ENCODE results near the gene LAMA2.

LAMA2 gene

GRCh38 chr6:129475477-129476247 lies 592.7 kb downstream of the LAMA2 start:
- H3K4me3 ChIP-seq (ENCODE audit: low read depth, low read length), result no peak overlapping the region
- TF ChIP-seq CTCF (IDR thresholded peaks at IDR 0.05; ENCODE audit: low read depth, low read length, missing control alignments), result no peak
- in situ Hi-C loops (cut with HindIII; ENCODE audit: low pct_ligation_motif_present, low sequenced_read_pairs), result no loop called here
- no peak for DNase-seq
- no peak overlapping the region for H3K27ac ChIP-seq
- no peaks in the 10 kb centered on the region for H3K27me3 ChIP-seq (replicated peaks)
- H3K36me3 ChIP-seq (replicated peaks), result no peaks in the 10 kb centered on the region

- H3K27ac ChIP-seq, result no peak overlapping the region
- no peak overlapping the region for H3K4me3 ChIP-seq (ENCODE audit: low read depth, low read length)
- in situ Hi-C loops (cut with HindIII; ENCODE audit: low pct_ligation_motif_present, low sequenced_read_pairs), result no loop called here
- no peaks in the 10 kb centered on the region for H3K27me3 ChIP-seq (replicated peaks)
- no peak for TF ChIP-seq CTCF (IDR thresholded peaks at IDR 0.05; ENCODE audit: low read depth, low read length, missing control alignments)
- no peak for DNase-seq
- H3K36me3 ChIP-seq (replicated peaks), result no peaks in the 10 kb centered on the region
These were observed 593.3 kb downstream of the LAMA2 start for GRCh38 chr6:129476248-129476564.

- no peaks in the 10 kb centered on the region for H3K36me3 ChIP-seq (replicated peaks)
- H3K27ac ChIP-seq, result no peak overlapping the region
- H3K27me3 ChIP-seq (replicated peaks), result no peaks in the 10 kb centered on the region
- in situ Hi-C loops (cut with HindIII; ENCODE audit: low pct_ligation_motif_present, low sequenced_read_pairs), result no loop called here
- no peak overlapping the region for H3K4me3 ChIP-seq (ENCODE audit: low read depth, low read length)
- TF ChIP-seq CTCF (IDR thresholded peaks at IDR 0.05; ENCODE audit: low read depth, low read length, missing control alignments), result no peak
- no peak for DNase-seq
These were observed 593.9 kb downstream of the LAMA2 start for GRCh38 chr6:129476810-129477209.

GRCh38 chr6:129478379-129478778 lies 595.4 kb downstream of the LAMA2 start:
- DNase-seq, result no peak
- Histone ChIP-seq H3K36me3 (replicated peaks) (no peaks in the 10 kb centered on the region), H3K4me3 (ENCODE audit: low read depth, low read length) (no peak overlapping the region), H3K27me3 (replicated peaks) (no peaks in the 10 kb centered on the region), H3K27ac (no peak overlapping the region)
- TF ChIP-seq CTCF (IDR thresholded peaks at IDR 0.05; ENCODE audit: low read depth, low read length, missing control alignments), result no peak
- in situ Hi-C loops (cut with HindIII; ENCODE audit: low pct_ligation_motif_present, low sequenced_read_pairs), result no loop called here

GRCh38 chr6:129481706-129482105 lies 598.8 kb downstream of the LAMA2 start:
- Histone ChIP-seq H3K27me3 (replicated peaks) (no peaks in the 10 kb centered on the region), H3K36me3 (replicated peaks) (no peaks in the 10 kb centered on the region), H3K4me3 (ENCODE audit: low read depth, low read length) (no peak overlapping the region), H3K27ac (no peak overlapping the region)
- no peak for DNase-seq
- TF ChIP-seq CTCF (IDR thresholded peaks at IDR 0.05; ENCODE audit: low read depth, low read length, missing control alignments), result no peak
- in situ Hi-C loops (cut with HindIII; ENCODE audit: low pct_ligation_motif_present, low sequenced_read_pairs), result no loop called here

- Histone ChIP-seq H3K36me3 (replicated peaks) (no peaks in the 10 kb centered on the region), H3K4me3 (ENCODE audit: low read depth, low read length) (no peak overlapping the region), H3K27me3 (replicated peaks) (no peaks in the 10 kb centered on the region), H3K27ac (no peak overlapping the region)
- no peak for TF ChIP-seq CTCF (IDR thresholded peaks at IDR 0.05; ENCODE audit: low read depth, low read length, missing control alignments)
- no peak for DNase-seq
- in situ Hi-C loops (cut with HindIII; ENCODE audit: low pct_ligation_motif_present, low sequenced_read_pairs), result no loop called here
These were observed 602.8 kb downstream of the LAMA2 start for GRCh38 chr6:129485746-129486145.
